Kidney (tissue), 14 donors: ENCODE data around the gene MGA. TPM values are rescaled to one million over a fixed set of nuclear protein-coding genes. Genes with fewer than 3 reads are reported as not detected.
A peak's percentile ranks its signal among the peaks of the same experiment; 100 is the strongest.

Experiments
- DNase-seq, 5 donors: peaks; one replicate each; pipeline ENCODE4 v3.0.0-alpha.2; 2013 to 2020
- FAIRE-seq: peaks from 2 replicates; lab custom pipeline; 2012; peaks lifted over from hg19 to GRCh38; lab: Jason Lieb, UNC
- H3K27ac ChIP-seq, 2 donors: one replicate each; pipeline ENCODE4 v1.7.0; 2013; ENCODE audit warnings: low read depth in 2 of 2, low read length in 2 of 2, inconsistent platforms in 1 of 2
- H3K27me3 ChIP-seq: one replicate; pipeline ENCODE4 v1.7.1; 2013; ENCODE audit warnings: low read length, inconsistent platforms; ENCODE audit not compliant: control insufficient read depth, insufficient read depth
- H3K36me3 ChIP-seq, 3 donors: one replicate each; pipeline versions ENCODE4 v1.7.0 to v1.7.1; 2013; ENCODE audit warnings: low read length in 3 of 3, control low read depth in 1 of 3, inconsistent platforms in 1 of 3; ENCODE audit not compliant: insufficient read depth in 3 of 3, control insufficient read depth in 2 of 3
- H3K4me1 ChIP-seq, 3 donors: one replicate each; pipeline versions ENCODE4 v1.7.0 to v1.7.1; 2013; ENCODE audit warnings: low read length in 3 of 3, inconsistent platforms in 1 of 3, low read depth in 1 of 3; ENCODE audit not compliant: control insufficient read depth in 2 of 3, insufficient read depth in 2 of 3
- H3K4me3 ChIP-seq, 3 donors: one replicate each; pipeline versions ENCODE4 v1.7.0 to v1.8.1; 2013; ENCODE audit warnings: low read length in 3 of 3, control low read depth in 1 of 3, inconsistent platforms in 1 of 3
- H3K9ac ChIP-seq, 3 donors: one replicate each; pipeline versions ENCODE4 v1.7.0 to v1.7.1; 2013; ENCODE audit warnings: low read length in 3 of 3, control low read depth in 1 of 3, inconsistent platforms in 1 of 3
- H3K9me3 ChIP-seq, 3 donors: one replicate each; pipeline versions ENCODE4 v1.7.0 to v1.7.1; 2013; ENCODE audit warnings: low read length in 3 of 3, control low read depth in 1 of 3, inconsistent platforms in 1 of 3; ENCODE audit not compliant: control insufficient read depth in 2 of 3, insufficient read depth in 1 of 3
- intact Hi-C: fragments of 100-400 bp; cut with DNase I; formaldehyde crosslinking; loops from one replicate; pipeline ENCODE4 v1.11.1; 2022
- polyA plus RNA-seq: library from polyadenylated mRNA; stranded (reverse); fragments of 350-450 nt; fragmentation: Illumina TruSeq; extraction: RNeasy Lipid Tissue Mini Kit (QIAGEN cat#74804); gene quantifications from one replicate; pipeline ENCODE4 v1.2.3, GENCODE V29; 2014; ENCODE audit warnings: low read depth, low replicate concordance; ENCODE audit not compliant: insufficient read depth
- total RNA-seq: library from RNA; stranded (reverse); fragmentation: NEBNext Ultra II Directional; extraction: Animal tissue kit (Norgen Biotek cat#: 25700); gene quantifications from one replicate; pipeline ENCODE4 v1.2.1, GENCODE V29; 2021
- TF ChIP-seq, protein P1 (sequence below): IDR thresholded peaks from 3 replicates; pipeline ENCODE4 v1.5.1; 2012; ENCODE audit warnings: mild to moderate bottlenecking, moderate library complexity, borderline replicate concordance; ENCODE audit not compliant: insufficient read depth; ENCODE audit errors: extremely low read depth
- donor health status: control.
- donor health status: control.
- donor health status: control.
- donor health status: control.
- donor health status: control.
- donor health status: DM: yes; HTN: yes; CAD: no.
- donor health status: Normal renal cell carcinoma (clear cell type).

MGA gene
- total and polyA plus RNA-seq, 2 donors from 2014 or later = 1.9 to 40.1 TPM

DNA sequence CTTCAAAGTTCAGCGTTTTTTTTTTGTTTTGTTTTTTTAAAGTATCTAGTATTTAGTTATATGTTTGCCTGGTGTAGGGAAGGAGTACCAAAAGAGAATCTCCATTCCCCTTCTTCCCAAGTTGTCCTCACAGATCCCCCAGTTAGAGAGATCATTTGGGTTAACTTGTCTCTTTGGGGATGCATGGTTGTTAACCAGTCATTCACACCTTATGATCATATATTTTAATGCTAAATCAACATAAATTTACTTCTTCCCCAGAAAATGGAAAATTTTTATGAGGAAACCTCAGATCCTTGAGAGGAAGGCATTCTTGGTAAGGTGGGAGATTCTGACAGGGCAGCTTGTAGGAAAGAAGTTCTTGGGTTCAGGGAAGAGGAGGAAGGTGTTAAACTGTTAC lies 1.5 kb upstream of the MGA start:
- no peak overlapping the region for H3K27ac ChIP-seq
- H3K9ac ChIP-seq = no peak overlapping the region
- no peaks in the 10 kb centered on the region for H3K9me3 ChIP-seq
- intact Hi-C loops = no loop called here
- H3K4me1 ChIP-seq = peaks cover 4 to 14% (median 7%) of the 10 kb centered on the region in 3 donors
- H3K36me3 ChIP-seq = no peaks in the 10 kb centered on the region
- no peaks in the 10 kb centered on the region for H3K27me3 ChIP-seq
- FAIRE-seq (no peak), DNase-seq (no peak)
- TF ChIP-seq, protein P1, sequence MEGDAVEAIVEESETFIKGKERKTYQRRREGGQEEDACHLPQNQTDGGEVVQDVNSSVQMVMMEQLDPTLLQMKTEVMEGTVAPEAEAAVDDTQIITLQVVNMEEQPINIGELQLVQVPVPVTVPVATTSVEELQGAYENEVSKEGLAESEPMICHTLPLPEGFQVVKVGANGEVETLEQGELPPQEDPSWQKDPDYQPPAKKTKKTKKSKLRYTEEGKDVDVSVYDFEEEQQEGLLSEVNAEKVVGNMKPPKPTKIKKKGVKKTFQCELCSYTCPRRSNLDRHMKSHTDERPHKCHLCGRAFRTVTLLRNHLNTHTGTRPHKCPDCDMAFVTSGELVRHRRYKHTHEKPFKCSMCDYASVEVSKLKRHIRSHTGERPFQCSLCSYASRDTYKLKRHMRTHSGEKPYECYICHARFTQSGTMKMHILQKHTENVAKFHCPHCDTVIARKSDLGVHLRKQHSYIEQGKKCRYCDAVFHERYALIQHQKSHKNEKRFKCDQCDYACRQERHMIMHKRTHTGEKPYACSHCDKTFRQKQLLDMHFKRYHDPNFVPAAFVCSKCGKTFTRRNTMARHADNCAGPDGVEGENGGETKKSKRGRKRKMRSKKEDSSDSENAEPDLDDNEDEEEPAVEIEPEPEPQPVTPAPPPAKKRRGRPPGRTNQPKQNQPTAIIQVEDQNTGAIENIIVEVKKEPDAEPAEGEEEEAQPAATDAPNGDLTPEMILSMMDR = no peak
- H3K4me3 ChIP-seq = no peak overlapping the region

DNA sequence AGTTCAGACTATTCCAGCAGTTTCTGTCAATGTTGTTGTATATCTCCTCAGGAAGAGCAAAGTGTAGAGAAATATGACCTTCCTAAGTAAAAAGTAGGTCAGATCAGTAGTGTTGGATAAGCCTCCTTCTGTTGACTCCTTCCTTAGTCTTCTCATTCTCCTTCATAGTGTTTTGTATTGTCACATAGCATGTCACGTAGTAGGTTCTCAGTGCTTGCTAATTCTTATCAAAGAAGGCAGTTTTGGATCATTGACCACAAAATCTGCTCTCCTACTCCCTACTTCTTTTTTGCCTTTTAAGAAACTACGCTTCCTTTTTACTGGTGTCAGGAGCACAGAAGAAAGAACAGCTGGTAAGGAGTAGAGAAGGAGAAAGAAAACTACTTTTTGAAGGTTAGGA lies 1.0 kb upstream of the MGA start:
- H3K4me3 ChIP-seq = peak overlapping the region in 1 of 3 donors; percentile 58
- H3K9ac ChIP-seq = no peak overlapping the region
- TF ChIP-seq, protein P1 = no peak
- H3K27me3 ChIP-seq = no peaks in the 10 kb centered on the region
- intact Hi-C loops = no loop called here
- no peaks in the 10 kb centered on the region for H3K9me3 ChIP-seq
- H3K4me1 ChIP-seq = peaks cover 4 to 14% (median 7%) of the 10 kb centered on the region in 3 donors
- H3K36me3 ChIP-seq = no peaks in the 10 kb centered on the region
- no peak overlapping the region for H3K27ac ChIP-seq
- DNase-seq (no peak), FAIRE-seq (no peak)

DNA sequence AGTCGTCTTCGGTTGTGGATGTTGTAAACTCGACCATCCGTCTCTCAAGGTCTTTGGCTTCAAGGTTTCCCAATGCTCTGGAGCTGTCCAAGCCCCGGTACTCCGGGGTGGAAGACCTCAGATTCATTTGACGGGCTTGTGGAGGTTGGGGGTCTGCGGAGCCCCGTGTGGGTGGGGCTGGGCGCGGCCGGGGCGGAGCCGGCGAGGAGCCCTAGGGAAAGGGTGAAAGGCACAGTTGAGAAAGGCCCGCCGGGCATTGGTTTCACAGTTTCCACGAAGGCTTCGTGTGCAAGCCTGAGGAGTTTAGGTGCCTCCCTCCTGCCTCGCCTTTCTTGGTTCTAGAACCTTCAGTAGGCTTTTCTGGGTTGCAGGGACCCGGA lies 360 bp upstream of the MGA start:
- no peaks in the 10 kb centered on the region for H3K27me3 ChIP-seq
- peak overlapping the region; percentile 69 to 71 for H3K27ac ChIP-seq
- FAIRE-seq = no peak
- intact Hi-C loops = no loop called here
- TF ChIP-seq, protein P1 = no peak
- H3K9me3 ChIP-seq = no peaks in the 10 kb centered on the region
- H3K4me3 ChIP-seq = peak overlapping the region; percentile 47 to 65 (median 58)
- H3K4me1 ChIP-seq = peaks cover 4 to 14% (median 7%) of the 10 kb centered on the region in 3 donors
- H3K36me3 ChIP-seq = no peaks in the 10 kb centered on the region
- DNase-seq = no peak
- H3K9ac ChIP-seq = peak overlapping the region in 2 of 3 donors; percentile 42 to 49

DNA sequence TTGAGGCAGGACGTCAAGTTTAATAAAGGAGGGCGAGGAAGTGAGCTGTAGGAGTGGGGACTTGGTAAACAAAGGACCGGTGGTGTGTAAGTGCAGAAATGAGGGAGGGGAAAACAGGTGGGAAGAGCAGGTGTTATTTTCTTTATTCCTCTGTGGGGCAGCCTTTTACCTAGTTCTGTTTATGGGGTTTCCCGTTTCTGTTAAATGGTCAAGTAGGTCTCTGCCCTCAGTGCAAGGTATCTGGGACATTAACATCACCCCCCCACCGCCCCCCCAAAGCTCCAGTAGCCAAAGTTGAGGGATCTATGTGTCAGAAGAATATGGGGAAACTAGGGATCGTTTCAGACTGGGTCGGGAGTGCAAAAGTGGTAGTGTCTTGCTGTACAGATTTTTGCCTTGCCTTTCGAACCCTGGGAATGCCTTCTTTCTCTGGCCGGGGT lies 893 bp downstream of the MGA start:
- Histone ChIP-seq H3K4me3 (peak overlapping the region; percentile 65 to 79 (median 78)), H3K36me3 (no peaks in the 10 kb centered on the region), H3K9me3 (no peaks in the 10 kb centered on the region), H3K27me3 (no peaks in the 10 kb centered on the region), H3K9ac (peak overlapping the region in 2 of 3 donors; percentile 37 to 63), H3K4me1 (peaks cover 4 to 14% (median 7%) of the 10 kb centered on the region in 3 donors), H3K27ac (peak overlapping the region in 1 of 2 donors; percentile 71)
- intact Hi-C loops = no loop called here
- FAIRE-seq (no peak), DNase-seq (peak in 1 of 5 donors; percentile 59)
- TF ChIP-seq, protein P1 = no peak
